ENCODE measurements around the gene KRT76.

DNA sequence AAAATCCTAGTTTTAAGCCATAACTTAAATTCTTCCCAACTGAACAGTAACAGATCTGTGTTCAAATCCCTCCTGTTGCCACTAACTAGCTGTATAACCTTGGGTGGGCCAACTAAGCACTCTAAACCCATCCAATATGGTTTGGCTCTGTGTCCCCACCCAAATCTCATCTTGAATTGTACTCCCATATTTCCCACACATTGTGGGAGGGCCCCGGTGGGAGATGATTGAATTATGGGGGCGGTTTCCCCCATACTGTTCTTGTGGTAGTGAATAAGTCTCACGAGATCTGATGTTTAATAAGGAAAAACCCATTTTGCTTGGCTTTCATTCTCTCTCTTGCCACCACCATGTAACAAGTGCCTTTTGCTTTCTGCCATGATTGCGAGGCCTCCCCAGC is 38.0 kb upstream of the KRT76 start:
- TF ChIP-seq, protein P1, sequence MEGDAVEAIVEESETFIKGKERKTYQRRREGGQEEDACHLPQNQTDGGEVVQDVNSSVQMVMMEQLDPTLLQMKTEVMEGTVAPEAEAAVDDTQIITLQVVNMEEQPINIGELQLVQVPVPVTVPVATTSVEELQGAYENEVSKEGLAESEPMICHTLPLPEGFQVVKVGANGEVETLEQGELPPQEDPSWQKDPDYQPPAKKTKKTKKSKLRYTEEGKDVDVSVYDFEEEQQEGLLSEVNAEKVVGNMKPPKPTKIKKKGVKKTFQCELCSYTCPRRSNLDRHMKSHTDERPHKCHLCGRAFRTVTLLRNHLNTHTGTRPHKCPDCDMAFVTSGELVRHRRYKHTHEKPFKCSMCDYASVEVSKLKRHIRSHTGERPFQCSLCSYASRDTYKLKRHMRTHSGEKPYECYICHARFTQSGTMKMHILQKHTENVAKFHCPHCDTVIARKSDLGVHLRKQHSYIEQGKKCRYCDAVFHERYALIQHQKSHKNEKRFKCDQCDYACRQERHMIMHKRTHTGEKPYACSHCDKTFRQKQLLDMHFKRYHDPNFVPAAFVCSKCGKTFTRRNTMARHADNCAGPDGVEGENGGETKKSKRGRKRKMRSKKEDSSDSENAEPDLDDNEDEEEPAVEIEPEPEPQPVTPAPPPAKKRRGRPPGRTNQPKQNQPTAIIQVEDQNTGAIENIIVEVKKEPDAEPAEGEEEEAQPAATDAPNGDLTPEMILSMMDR (IDR thresholded peaks at IDR 0.05): no peak
- TF ChIP-seq POLR2AphosphoS5 (IDR thresholded peaks at IDR 0.05) (no peak), POLR2A (IDR thresholded peaks at IDR 0.05; ENCODE audit: low read depth) (no peak), EP300 (IDR thresholded peaks at IDR 0.05) (no peak)

Data from esophagus muscularis mucosa (tissue), 4 donors.